GM12891 (cell line): ENCODE data around the gene ME1.

Experiments
- POLR2AphosphoS5 ChIP-seq: IDR thresholded peaks from 2 replicates; pipeline ENCODE4 v1.6.1; 2011; ENCODE audit warnings: low read depth, low read length, control low read depth
- TAF1 ChIP-seq: IDR thresholded peaks from 2 replicates; pipeline ENCODE4 v1.6.1; 2011; ENCODE audit warnings: low read depth, low read length, control low read depth

DNA sequence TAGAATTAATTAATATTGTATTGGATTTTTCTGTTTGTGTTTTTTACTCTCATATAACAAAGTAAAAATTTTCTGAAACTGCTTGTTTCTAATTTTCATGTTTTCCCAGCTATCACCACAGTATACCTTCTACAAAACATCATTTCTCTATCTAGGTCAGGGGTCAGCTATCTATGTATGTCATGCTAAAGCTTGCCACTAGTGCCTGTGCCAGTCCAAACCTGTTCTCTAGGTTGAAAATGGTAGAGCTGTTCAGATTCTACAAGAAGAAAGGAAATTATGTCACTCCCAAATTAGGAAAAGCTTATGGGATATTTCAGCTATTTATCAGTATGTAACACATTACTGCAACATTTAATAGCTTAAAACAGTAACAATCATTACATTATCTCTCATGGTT is 5.8 kb upstream of the ME1 start:
- TF ChIP-seq POLR2AphosphoS5 (no peak), TAF1 (no peak)
